K562 (cell line): Measurements from ENCODE around the gene DAPP1.

Experiments
- CBX5 ChIP-seq: IDR thresholded peaks from 2 replicates; pipeline ENCODE4 v1.6.1; 2014; ENCODE audit warnings: low read depth, borderline replicate concordance
- CTCF ChIP-seq, 3 experiments: IDR thresholded peaks in 2 of 3; conservative IDR thresholded peaks in 1 of 3; 2 replicates each; pipeline ENCODE4 v1.5.1; 2011 to 2012; ENCODE audit warnings: low read length in 3 of 3, mild to moderate bottlenecking in 3 of 3, control low read depth in 2 of 3, improper control_type of control experiment in 1 of 3, inconsistent platforms in 1 of 3, low read depth in 1 of 3, mixed read lengths in 1 of 3, moderate library complexity in 1 of 3; ENCODE audit not compliant: insufficient read depth in 2 of 3
- ERF ChIP-seq: fragments of 450-650 bp; formaldehyde crosslinking; IDR thresholded peaks from 2 replicates; pipeline ENCODE4 v1.4.0; 2020; ENCODE audit warnings: mild to moderate bottlenecking, mixed read lengths
- KDM5B ChIP-seq: fragments of 200-600 bp; sonication (generic); IDR thresholded peaks from 2 replicates; pipeline ENCODE4 v1.6.1; 2012; ENCODE audit warnings: low read depth, mild to moderate bottlenecking, moderate library complexity, low read length, control low read depth, inconsistent platforms; ENCODE audit not compliant: insufficient replicate concordance
- SIN3A ChIP-seq, 2 experiments: fragments of 150-350 bp in 1 of 2; IDR thresholded peaks; 2 replicates each; pipeline ENCODE4 v1.6.1; 2011 to 2016; ENCODE audit warnings: borderline replicate concordance in 2 of 2, low read depth in 2 of 2, low read length in 2 of 2, mild to moderate bottlenecking in 2 of 2, moderate library complexity in 2 of 2; ENCODE audit not compliant: control insufficient read depth in 1 of 2
- TEAD4 ChIP-seq, 2 experiments: sonication (generic) in 1 of 2; formaldehyde crosslinking in 1 of 2; IDR thresholded peaks; 2 replicates each; pipeline versions ENCODE4 v1.6.1 to v1.8.0; 2012 to 2022; ENCODE audit warnings: borderline replicate concordance in 1 of 2, inconsistent platforms in 1 of 2, low read length in 1 of 2, mild to moderate bottlenecking in 1 of 2, missing genetic modification reagents in 1 of 2
- ZBTB1 ChIP-seq: sonication (generic); formaldehyde crosslinking; IDR thresholded peaks from 2 replicates; pipeline ENCODE4 v1.8.1; 2023; ENCODE audit warnings: missing genetic modification reagents, low read depth, mild to moderate bottlenecking, borderline replicate concordance
- ZNF589 ChIP-seq: fragments of 200-800 bp; sonication (Bioruptor generic); IDR thresholded peaks from 2 replicates; pipeline ENCODE4 v1.6.1; 2016; ENCODE audit warnings: low read depth, missing genetic modification characterization, missing compliant biosample characterization
- TF ChIP-seq, protein P1 (sequence below), 2 experiments: fragments of 450-650 bp; formaldehyde crosslinking in 1 of 2; IDR thresholded peaks; 2 replicates each; pipeline versions ENCODE4 v1.4.0 to v1.6.1; 2014 to 2020; ENCODE audit warnings: mild to moderate bottlenecking in 2 of 2, borderline replicate concordance in 1 of 2, low read depth in 1 of 2

DNA sequence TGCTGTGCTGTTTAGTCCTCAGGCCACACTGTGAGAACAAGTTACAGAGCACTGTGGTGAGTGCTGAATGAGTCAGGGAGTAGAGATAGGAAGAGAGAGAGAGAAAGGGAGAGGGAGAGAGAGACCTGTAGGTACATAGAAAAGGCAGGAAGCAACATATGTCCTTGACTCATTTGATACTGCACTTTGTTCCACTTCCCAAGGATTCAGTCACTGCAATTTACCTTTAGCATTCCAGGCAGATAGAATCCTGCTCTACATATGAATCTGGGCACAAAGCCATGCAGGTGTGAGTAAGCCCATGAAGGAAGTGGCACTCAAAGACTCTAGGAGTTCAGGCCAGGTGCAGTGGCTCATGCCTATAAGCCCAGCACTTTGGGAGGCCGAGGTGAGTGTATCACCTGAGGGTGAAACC, 1.0 kb upstream of the DAPP1 start:
- TF ChIP-seq SIN3A (IDR thresholded peaks at IDR 0.05; ENCODE audit: borderline replicate concordance in 2 of 2, control insufficient read depth in 1 of 2, low read depth in 2 of 2, low read length in 2 of 2) (no peak), ERF (CRISPR knock-in tag) (no peak), TEAD4 (IDR thresholded peaks at IDR 0.05; ENCODE audit: low read length) (no peak), TEAD4 (CRISPR knock-in tag; IDR thresholded peaks at IDR 0.05; ENCODE audit: borderline replicate concordance) (no peak), CTCF (IDR thresholded peaks at IDR 0.05 in 2 of 3, conservative IDR thresholded peaks at IDR 0.05 in 1 of 3; ENCODE audit: insufficient read depth in 2 of 3, low read depth in 1 of 3, low read length in 3 of 3) (no peak), KDM5B (no peak), CBX5 (no peak), ZNF589 (CRISPR knock-in tag) (no peak), ZBTB1 (CRISPR knock-in tag) (no peak)
- TF ChIP-seq, protein P1, sequence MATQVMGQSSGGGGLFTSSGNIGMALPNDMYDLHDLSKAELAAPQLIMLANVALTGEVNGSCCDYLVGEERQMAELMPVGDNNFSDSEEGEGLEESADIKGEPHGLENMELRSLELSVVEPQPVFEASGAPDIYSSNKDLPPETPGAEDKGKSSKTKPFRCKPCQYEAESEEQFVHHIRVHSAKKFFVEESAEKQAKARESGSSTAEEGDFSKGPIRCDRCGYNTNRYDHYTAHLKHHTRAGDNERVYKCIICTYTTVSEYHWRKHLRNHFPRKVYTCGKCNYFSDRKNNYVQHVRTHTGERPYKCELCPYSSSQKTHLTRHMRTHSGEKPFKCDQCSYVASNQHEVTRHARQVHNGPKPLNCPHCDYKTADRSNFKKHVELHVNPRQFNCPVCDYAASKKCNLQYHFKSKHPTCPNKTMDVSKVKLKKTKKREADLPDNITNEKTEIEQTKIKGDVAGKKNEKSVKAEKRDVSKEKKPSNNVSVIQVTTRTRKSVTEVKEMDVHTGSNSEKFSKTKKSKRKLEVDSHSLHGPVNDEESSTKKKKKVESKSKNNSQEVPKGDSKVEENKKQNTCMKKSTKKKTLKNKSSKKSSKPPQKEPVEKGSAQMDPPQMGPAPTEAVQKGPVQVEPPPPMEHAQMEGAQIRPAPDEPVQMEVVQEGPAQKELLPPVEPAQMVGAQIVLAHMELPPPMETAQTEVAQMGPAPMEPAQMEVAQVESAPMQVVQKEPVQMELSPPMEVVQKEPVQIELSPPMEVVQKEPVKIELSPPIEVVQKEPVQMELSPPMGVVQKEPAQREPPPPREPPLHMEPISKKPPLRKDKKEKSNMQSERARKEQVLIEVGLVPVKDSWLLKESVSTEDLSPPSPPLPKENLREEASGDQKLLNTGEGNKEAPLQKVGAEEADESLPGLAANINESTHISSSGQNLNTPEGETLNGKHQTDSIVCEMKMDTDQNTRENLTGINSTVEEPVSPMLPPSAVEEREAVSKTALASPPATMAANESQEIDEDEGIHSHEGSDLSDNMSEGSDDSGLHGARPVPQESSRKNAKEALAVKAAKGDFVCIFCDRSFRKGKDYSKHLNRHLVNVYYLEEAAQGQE (IDR thresholded peaks at IDR 0.05; ENCODE audit: borderline replicate concordance), result no peak
- TF ChIP-seq, protein P1 (CRISPR knock-in tag; IDR thresholded peaks at IDR 0.05; ENCODE audit: low read depth), result no peak
